Measurements from ENCODE around the gene TRAM2.

Gene TRAM2

GRCh38 chr6:52595000-52595795 lies 18.3 kb upstream of the TRAM2 start:
- FAIRE-seq, result peak; percentile 65

GRCh38 chr6:52594221-52594620 lies 17.4 kb upstream of the TRAM2 start:
- DNase-seq (ENCODE audit: insufficient read length, low spot score) (no peak), FAIRE-seq (no peak)

More at GRCh38 chr6:52595000-52595795, 18.3 kb upstream of the TRAM2 start:
- no peak for DNase-seq (ENCODE audit: insufficient read length, low spot score)

GRCh38 chr6:52591832-52592231 lies 15.0 kb upstream of the TRAM2 start:
- DNase-seq (ENCODE audit: insufficient read length, low spot score) (no peak), FAIRE-seq (no peak)

- FAIRE-seq (no peak), DNase-seq (ENCODE audit: insufficient read length, low spot score) (no peak)
Measured at GRCh38 chr6:52590152-52590891, 13.5 kb upstream of the TRAM2 start.

- FAIRE-seq, result no peak
- no peak for DNase-seq (ENCODE audit: insufficient read length, low spot score)
Measured at GRCh38 chr6:52588710-52589091, 11.8 kb upstream of the TRAM2 start.

- DNase-seq (ENCODE audit: insufficient read length, low spot score) (no peak), FAIRE-seq (no peak)
Measured at GRCh38 chr6:52588087-52588709, 11.3 kb upstream of the TRAM2 start.

GRCh38 chr6:52587001-52587400 lies 10.1 kb upstream of the TRAM2 start:
- FAIRE-seq, result no peak

GRCh38 chr6:52584203-52584602 lies 7.3 kb upstream of the TRAM2 start:
- DNase-seq (ENCODE audit: insufficient read length, low spot score), result no peak
- FAIRE-seq, result no peak

More at GRCh38 chr6:52587001-52587400, 10.1 kb upstream of the TRAM2 start:
- no peak for DNase-seq (ENCODE audit: insufficient read length, low spot score)

GRCh38 chr6:52582996-52583395 lies 6.1 kb upstream of the TRAM2 start:
- DNase-seq (ENCODE audit: insufficient read length, low spot score), result no peak
- FAIRE-seq, result no peak

GRCh38 chr6:52582446-52582845 lies 5.6 kb upstream of the TRAM2 start:
- DNase-seq (ENCODE audit: insufficient read length, low spot score) (no peak), FAIRE-seq (no peak)

- DNase-seq (ENCODE audit: insufficient read length, low spot score) (no peak), FAIRE-seq (no peak)
Measured at GRCh38 chr6:52580905-52581304, 4.0 kb upstream of the TRAM2 start.

GRCh38 chr6:52579006-52579660 lies 2.3 kb upstream of the TRAM2 start:
- no peak for FAIRE-seq
- DNase-seq (ENCODE audit: insufficient read length, low spot score), result no peak

- FAIRE-seq (no peak), DNase-seq (ENCODE audit: insufficient read length, low spot score) (no peak)
Measured at GRCh38 chr6:52577778-52578463, 1.1 kb upstream of the TRAM2 start.

GRCh38 chr6:52576392-52577021 lies 353 bp downstream of the TRAM2 start:
- DNase-seq (ENCODE audit: insufficient read length, low spot score) (peak; percentile 57), FAIRE-seq (peak; percentile 71)

- no peak for DNase-seq (ENCODE audit: insufficient read length, low spot score)
- no peak for FAIRE-seq
Measured at GRCh38 chr6:52576054-52576391, 837 bp downstream of the TRAM2 start.

GRCh38 chr6:52575502-52575892 lies 1.4 kb downstream of the TRAM2 start:
- FAIRE-seq, result no peak
- no peak for DNase-seq (ENCODE audit: insufficient read length, low spot score)

- DNase-seq (ENCODE audit: insufficient read length, low spot score) (peak; percentile 58), FAIRE-seq (peak; percentile 57)
Measured at GRCh38 chr6:52574709-52575501, 2.0 kb downstream of the TRAM2 start.

- FAIRE-seq (no peak), DNase-seq (ENCODE audit: insufficient read length, low spot score) (no peak)
Measured at GRCh38 chr6:52573295-52573694, 3.6 kb downstream of the TRAM2 start.

GRCh38 chr6:52572536-52572935 lies 4.3 kb downstream of the TRAM2 start:
- no peak for DNase-seq (ENCODE audit: insufficient read length, low spot score)
- no peak for FAIRE-seq

Measured in GM19239 (cell line).